Right lobe of liver (tissue), 6 donors: ENCODE measurements around the gene FOXK2. TPM values are rescaled to one million over a fixed set of nuclear protein-coding genes. Genes with fewer than 3 reads are reported as not detected.

Source experiments
- ATAC-seq, 4 donors: fragments of 200-7000 bp; cut with Tn5 transposase; one replicate each; pipeline ENCODE4 v1.9.1; 2020; ENCODE audit warnings: mild to moderate bottlenecking in 4 of 4, moderate library complexity in 4 of 4
- DNase-seq, 3 donors: peaks; one replicate each; pipeline ENCODE4 v3.0.0-alpha.2; 2020
- H3K27ac ChIP-seq, 3 donors: fragments of 200-600 bp; one replicate each; pipeline ENCODE4 v1.8.0; 2022
- H3K27me3 ChIP-seq, 2 donors: fragments of 200-600 bp; one replicate each; pipeline ENCODE4 v1.8.0; 2022
- H3K36me3 ChIP-seq, 4 donors: fragments of 200-600 bp; sonication (generic) in 1 of 4; one replicate each; pipeline versions ENCODE4 v1.5.1 to v1.8.0; 2017 to 2022; ENCODE audit warnings: control low read depth in 1 of 4
- H3K4me1 ChIP-seq, 4 donors: fragments of 200-600 bp; sonication (generic) in 1 of 4; one replicate each; pipeline versions ENCODE4 v1.5.1 to v1.8.0; 2017 to 2022; ENCODE audit warnings: control low read depth in 1 of 4
- H3K4me3 ChIP-seq, 3 donors: fragments of 200-600 bp; one replicate each; pipeline ENCODE4 v1.8.0; 2022
- H3K9me3 ChIP-seq, 4 donors: fragments of 200-600 bp; sonication (generic) in 1 of 4; one replicate each; pipeline versions ENCODE4 v1.5.1 to v1.8.0; 2017 to 2022; ENCODE audit warnings: control low read depth in 1 of 4
- CTCF ChIP-seq, 4 donors: fragments of 200-600 bp in 3 of 4; fragments of 450-650 bp in 1 of 4; IDR thresholded peaks; one replicate each; pipeline versions ENCODE4 v1.5.1 to v1.8.0; 2016 to 2022; ENCODE audit warnings: antibody characterized with exemption in 4 of 4, mild to moderate bottlenecking in 2 of 4
- POLR2A ChIP-seq: fragments of 450-650 bp; IDR thresholded peaks from one replicate; pipeline ENCODE4 v1.6.1; 2017; ENCODE audit warnings: antibody characterized with exemption, mild to moderate bottlenecking
- WGBS: methylation state at CpG from one replicate; pipeline ENCODE4 v1.1.6; 2018; ENCODE audit warnings: low coverage, low lambda C conversion rate; ENCODE audit not compliant: insufficient coverage; ENCODE audit errors: missing lambda C conversion rate; 5-methylcytosine and 5-hydroxymethylcytosine counted together
- intact Hi-C, 2 donors: fragments of 100-400 bp; cut with DNase I; formaldehyde crosslinking; loops; one replicate each; pipeline versions ENCODE4 v1.11.2 to v1.14.1; 2022
- total RNA-seq, 6 experiments: library from RNA; depleted of rRNA in 2 of 6; stranded (reverse); fragments of >200 nt in 2 of 6; fragmentation: NEBNext Ultra II Directional in 3 of 6; extraction: Animal tissue kit (Norgen Biotek cat#: 25700) in 3 of 6; gene quantifications; one replicate each; pipeline versions ENCODE4 v1.1.0 to v1.2.4, GENCODE V29; 2016 to 2023
- donor health status: DM: no; HTN: yes; CAD: no.
- donor health status: DM: no; HTN: no; CAD: no.
- donor health status: DM: no; HTN: no; CAD: no.
- donor health status: DM: no; HTN: yes; CAD: no.
- donor health status: DM: no; HTN: yes; CAD: no.

Gene FOXK2
- total RNA-seq, 6 experiments from 2014 or later = 14.1 to 20.5 (median 16.1) TPM

- Histone ChIP-seq H3K9me3 (no peaks in the 10 kb centered on the region), H3K4me1 (peaks cover 0 to 12% (median 4%) of the 10 kb centered on the region in 4 donors), H3K4me3 (peak overlapping the region in 2 of 3 donors; percentile 26 to 43), H3K27ac (no peak overlapping the region), H3K27me3 (no peaks in the 10 kb centered on the region), H3K36me3 (peaks cover 0 to 7% (median 5%) of the 10 kb centered on the region in 4 donors)
- DNase-seq (peak; percentile 65 to 79 (median 74)), ATAC-seq (peak; percentile 1 to 36 (median 10))
- WGBS = 4% methylated on average over 20 of the region's 37 CpGs
- no peak for TF ChIP-seq POLR2A
- TF ChIP-seq CTCF (IDR thresholded peaks at IDR 0.05) = no peak
- intact Hi-C loops = no loop called here
Measured at GRCh38 chr17:82648742-82649331, 129.3 kb downstream of the FOXK2 start.

- no peak overlapping the region for H3K27ac ChIP-seq
- H3K4me1 ChIP-seq = peaks cover 0 to 12% (median 4%) of the 10 kb centered on the region in 4 donors
- TF ChIP-seq POLR2A (no peak), CTCF (IDR thresholded peaks at IDR 0.05) (no peak)
- intact Hi-C loops = no loop called here
- no peaks in the 10 kb centered on the region for H3K36me3 ChIP-seq
- ATAC-seq = peak in 1 of 4 donors; percentile 2
- H3K4me3 ChIP-seq = no peak overlapping the region
- WGBS = 87% methylated on average over 10 of the region's 22 CpGs
- DNase-seq = no peak
- no peaks in the 10 kb centered on the region for H3K9me3 ChIP-seq
- no peaks in the 10 kb centered on the region for H3K27me3 ChIP-seq
Measured at GRCh38 chr17:82649501-82650261, 130.1 kb downstream of the FOXK2 start.

GRCh38 chr17:82650723-82651122 lies 131.2 kb downstream of the FOXK2 start:
- 80% methylated on average over 7 of the region's 10 CpGs for WGBS

More at GRCh38 chr17:82650723-82651122, 131.2 kb downstream of the FOXK2 start:
- intact Hi-C loops = no loop called here
- Histone ChIP-seq H3K36me3 (no peaks in the 10 kb centered on the region), H3K9me3 (no peaks in the 10 kb centered on the region), H3K4me3 (no peak overlapping the region), H3K27me3 (no peaks in the 10 kb centered on the region), H3K27ac (no peak overlapping the region), H3K4me1 (peaks cover 0 to 18% (median 4%) of the 10 kb centered on the region in 4 donors)
- no peak for ATAC-seq
- no peak for DNase-seq
- TF ChIP-seq CTCF (IDR thresholded peaks at IDR 0.05) = no peak
- no peak for TF ChIP-seq POLR2A
